SK-N-SH treated with all-trans-retinoic acid at 6 μM for 48 hours (cell line): Measurements from ENCODE around the gene ROBO3.

Experiments
- ATAC-seq: fragments of 200-7000 bp; cut with Tn5 transposase; 3 replicates; pipeline ENCODE4 v1.9.1; 2020; ENCODE audit warnings: mild to moderate bottlenecking, moderate library complexity
- ARNTL ChIP-seq: fragments of 450-650 bp; formaldehyde crosslinking; IDR thresholded peaks from 2 replicates; pipeline ENCODE4 v1.5.0; 2020; ENCODE audit warnings: low read depth, mild to moderate bottlenecking, moderate library complexity, borderline replicate concordance
- BACH2 ChIP-seq: fragments of 250-450 bp; sonication (Bioruptor Pico); IDR thresholded peaks from 2 replicates; pipeline ENCODE4 v1.9.0; 2021; ENCODE audit warnings: mild to moderate bottlenecking, borderline replicate concordance
- CREB5 ChIP-seq: fragments of 250-450 bp; sonication (Bioruptor Pico); IDR thresholded peaks from 2 replicates; pipeline ENCODE4 v1.5.1; 2020; ENCODE audit warnings: low read depth, mild to moderate bottlenecking, moderate library complexity
- CSDC2 ChIP-seq: fragments of 250-450 bp; sonication (Bioruptor Pico); IDR thresholded peaks from 2 replicates; pipeline ENCODE4 v1.5.0; 2020; ENCODE audit warnings: mild to moderate bottlenecking, moderate library complexity
- CSRNP3 ChIP-seq: fragments of 250-450 bp; sonication (Bioruptor Pico); IDR thresholded peaks from 2 replicates; pipeline ENCODE4 v1.5.1; 2021; ENCODE audit warnings: mild to moderate bottlenecking, moderate library complexity
- ESRRG ChIP-seq: fragments of 250-450 bp; sonication (Bioruptor Pico); IDR thresholded peaks from 2 replicates; pipeline ENCODE4 v1.6.1; 2021; ENCODE audit warnings: mild to moderate bottlenecking
- GLIS3 ChIP-seq: fragments of 250-450 bp; sonication (Bioruptor Pico); IDR thresholded peaks from 2 replicates; pipeline ENCODE4 v1.5.0; 2020; ENCODE audit warnings: mild to moderate bottlenecking, moderate library complexity
- ISL1 ChIP-seq: fragments of 250-450 bp; sonication (Bioruptor Pico); IDR thresholded peaks from 2 replicates; pipeline ENCODE4 v2.1.2; 2022; ENCODE audit warnings: mild to moderate bottlenecking, moderate library complexity
- OSR1 ChIP-seq: fragments of 250-450 bp; sonication (Bioruptor Pico); IDR thresholded peaks from 2 replicates; pipeline ENCODE4 v1.8.0; 2022; ENCODE audit warnings: moderate library complexity, mild to moderate bottlenecking, inconsistent platforms
- PATZ1 ChIP-seq: fragments of 250-450 bp; sonication (Bioruptor Pico); IDR thresholded peaks from 2 replicates; pipeline ENCODE4 v1.8.0; 2020; ENCODE audit warnings: mild to moderate bottlenecking, moderate library complexity, borderline replicate concordance
- POU6F1 ChIP-seq: fragments of 250-450 bp; sonication (Bioruptor Pico); IDR thresholded peaks from 2 replicates; pipeline ENCODE4 v1.8.0; 2021; ENCODE audit warnings: low read depth, mild to moderate bottlenecking, moderate library complexity, borderline replicate concordance
- PPARA ChIP-seq: fragments of 250-450 bp; sonication (Bioruptor Pico); IDR thresholded peaks from 2 replicates; pipeline ENCODE4 v1.5.0; 2020; ENCODE audit warnings: mild to moderate bottlenecking, borderline replicate concordance
- RARB ChIP-seq: fragments of 250-450 bp; sonication (Bioruptor Pico); IDR thresholded peaks from 2 replicates; pipeline ENCODE4 v1.8.0; 2021; ENCODE audit warnings: mild to moderate bottlenecking, moderate library complexity
- SNAI2 ChIP-seq: fragments of 250-450 bp; sonication (Bioruptor Pico); IDR thresholded peaks from 2 replicates; pipeline ENCODE4 v1.5.0; 2020; ENCODE audit warnings: mild to moderate bottlenecking, moderate library complexity
- TCF4 ChIP-seq: fragments of 250-450 bp; sonication (Bioruptor Pico); IDR thresholded peaks from 2 replicates; pipeline ENCODE4 v1.8.0; 2021; ENCODE audit warnings: mild to moderate bottlenecking, moderate library complexity, borderline replicate concordance
- TOX ChIP-seq: fragments of 250-450 bp; sonication (Bioruptor Pico); IDR thresholded peaks from 2 replicates; pipeline ENCODE4 v1.8.0; 2021; ENCODE audit warnings: mild to moderate bottlenecking, moderate library complexity, borderline replicate concordance
- TSHZ2 ChIP-seq: fragments of 250-450 bp; sonication (Bioruptor Pico); IDR thresholded peaks from 2 replicates; pipeline ENCODE4 v1.5.0; 2020; ENCODE audit warnings: mild to moderate bottlenecking, moderate library complexity
- ZC3H10 ChIP-seq: fragments of 250-450 bp; sonication (Bioruptor Pico); IDR thresholded peaks from 2 replicates; pipeline ENCODE4 v1.5.1; 2021; ENCODE audit warnings: mild to moderate bottlenecking, moderate library complexity
- ZFP3 ChIP-seq: fragments of 250-450 bp; sonication (Bioruptor Pico); IDR thresholded peaks from 2 replicates; pipeline ENCODE4 v1.5.0; 2020; ENCODE audit warnings: mild to moderate bottlenecking, moderate library complexity
- ZFP30 ChIP-seq: fragments of 450-650 bp; formaldehyde crosslinking; IDR thresholded peaks from 2 replicates; pipeline ENCODE4 v1.5.0; 2022; ENCODE audit warnings: mild to moderate bottlenecking, moderate library complexity
- ZNF565 ChIP-seq: fragments of 450-650 bp; formaldehyde crosslinking; conservative IDR thresholded peaks from 2 replicates; pipeline ENCODE4 v1.5.0; 2020; ENCODE audit warnings: low read depth, mild to moderate bottlenecking, moderate library complexity
- ZNF70 ChIP-seq: fragments of 450-650 bp; formaldehyde crosslinking; IDR thresholded peaks from 2 replicates; pipeline ENCODE4 v1.5.0; 2020; ENCODE audit warnings: mild to moderate bottlenecking, moderate library complexity

Gene ROBO3

GRCh38 chr11:124823512-124824376 is 41.5 kb upstream of the ROBO3 start:
- TF ChIP-seq PPARA (CRISPR knock-in tag) (no peak), ZFP3 (no peak), SNAI2 (CRISPR knock-in tag) (no peak), CSDC2 (no peak), CREB5 (CRISPR knock-in tag) (no peak)
- ATAC-seq, result no peak

GRCh38 chr11:124825876-124826275 is 39.4 kb upstream of the ROBO3 start:
- ATAC-seq, result no peak
- no peak for TF ChIP-seq ISL1 (CRISPR knock-in tag)
- TF ChIP-seq RARB (CRISPR knock-in tag), result no peak
- TF ChIP-seq POU6F1 (CRISPR knock-in tag), result no peak
- TF ChIP-seq CSRNP3 (CRISPR knock-in tag), result no peak
- no peak for TF ChIP-seq TSHZ2 (CRISPR knock-in tag)
- TF ChIP-seq CSDC2, result no peak
- TF ChIP-seq OSR1 (CRISPR knock-in tag), result no peak
- no peak for TF ChIP-seq GLIS3 (CRISPR knock-in tag)
- TF ChIP-seq BACH2, result no peak
- TF ChIP-seq TOX (CRISPR knock-in tag), result no peak

GRCh38 chr11:124829986-124830385 is 35.2 kb upstream of the ROBO3 start:
- ATAC-seq, result no peak
- TF ChIP-seq ESRRG (CRISPR knock-in tag) (no peak), TSHZ2 (CRISPR knock-in tag) (no peak), ZC3H10 (CRISPR knock-in tag) (no peak), CSDC2 (no peak), PATZ1 (CRISPR knock-in tag) (no peak), ARNTL (CRISPR knock-in tag) (no peak), ZFP30 (CRISPR knock-in tag) (no peak), SNAI2 (CRISPR knock-in tag) (no peak), BACH2 (no peak), CSRNP3 (CRISPR knock-in tag) (no peak), GLIS3 (CRISPR knock-in tag) (no peak), RARB (CRISPR knock-in tag) (no peak), ZNF565 (CRISPR knock-in tag) (no peak), TCF4 (no peak), ISL1 (CRISPR knock-in tag) (no peak), OSR1 (CRISPR knock-in tag) (no peak), ZNF70 (no peak)
